Loucy (cell line): ENCODE data around the gene RXRA.

Source experiments
- EZH2phosphoT487 ChIP-seq: fragments of 200-600 bp; IDR thresholded peaks from 2 replicates; pipeline ENCODE4 v1.6.1; 2018; ENCODE audit warnings: antibody characterized with exemption, mild to moderate bottlenecking, moderate library complexity, borderline replicate concordance
- TF ChIP-seq, protein P1 (sequence below): fragments of 200-600 bp; sonication (generic); conservative IDR thresholded peaks from 2 replicates; pipeline ENCODE4 v1.5.1; 2014; ENCODE audit warnings: mild to moderate bottlenecking, antibody characterized with exemption, low read length

- no peak for TF ChIP-seq EZH2phosphoT487
- TF ChIP-seq, protein P1, sequence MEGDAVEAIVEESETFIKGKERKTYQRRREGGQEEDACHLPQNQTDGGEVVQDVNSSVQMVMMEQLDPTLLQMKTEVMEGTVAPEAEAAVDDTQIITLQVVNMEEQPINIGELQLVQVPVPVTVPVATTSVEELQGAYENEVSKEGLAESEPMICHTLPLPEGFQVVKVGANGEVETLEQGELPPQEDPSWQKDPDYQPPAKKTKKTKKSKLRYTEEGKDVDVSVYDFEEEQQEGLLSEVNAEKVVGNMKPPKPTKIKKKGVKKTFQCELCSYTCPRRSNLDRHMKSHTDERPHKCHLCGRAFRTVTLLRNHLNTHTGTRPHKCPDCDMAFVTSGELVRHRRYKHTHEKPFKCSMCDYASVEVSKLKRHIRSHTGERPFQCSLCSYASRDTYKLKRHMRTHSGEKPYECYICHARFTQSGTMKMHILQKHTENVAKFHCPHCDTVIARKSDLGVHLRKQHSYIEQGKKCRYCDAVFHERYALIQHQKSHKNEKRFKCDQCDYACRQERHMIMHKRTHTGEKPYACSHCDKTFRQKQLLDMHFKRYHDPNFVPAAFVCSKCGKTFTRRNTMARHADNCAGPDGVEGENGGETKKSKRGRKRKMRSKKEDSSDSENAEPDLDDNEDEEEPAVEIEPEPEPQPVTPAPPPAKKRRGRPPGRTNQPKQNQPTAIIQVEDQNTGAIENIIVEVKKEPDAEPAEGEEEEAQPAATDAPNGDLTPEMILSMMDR, result no peak
These were observed 160.3 kb downstream of the RXRA start for GRCh38 chr9:134486596-134486995.
